Nucleus accumbens (tissue), 56 donors: Measurements from ENCODE around the gene AATF.

Experiments used
- DNase-seq, 56 donors: peaks; one replicate each; lab custom pipeline; 2025; lab: John Stamatoyannopoulos, UW

Gene AATF

DNA sequence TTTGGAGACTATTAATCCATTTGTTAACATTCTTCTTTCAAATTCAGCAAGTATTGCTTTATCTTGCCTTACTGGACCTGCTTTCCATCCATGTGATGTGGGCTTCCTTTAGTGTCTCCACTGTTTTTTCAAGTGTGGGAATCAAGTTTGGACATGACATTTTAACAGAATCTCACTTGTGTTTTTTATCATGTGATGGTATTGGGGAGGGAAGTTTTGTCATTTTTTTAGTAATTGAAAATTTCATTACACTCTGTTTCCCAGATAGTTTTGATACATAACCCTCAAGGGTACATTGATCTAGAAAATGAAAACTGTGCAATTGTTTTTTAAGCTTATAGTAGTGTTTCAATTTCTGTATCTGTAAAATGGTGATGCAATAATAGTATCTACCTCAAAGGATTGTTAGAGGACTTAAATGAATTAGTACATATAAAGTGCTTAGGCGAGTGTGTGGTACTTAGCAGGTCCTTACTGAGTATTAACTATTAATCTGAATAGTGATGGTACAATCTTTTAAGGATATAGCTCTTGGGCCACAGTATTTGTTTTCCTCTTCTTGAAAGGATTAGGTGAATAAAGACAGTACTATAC, 27.3 kb downstream of the AATF start:
- no peak for DNase-seq

GRCh38 chr17:36977066-36977465, 28.3 kb downstream of the AATF start:
- no peak for DNase-seq

GRCh38 chr17:36977568-36977967, 28.8 kb downstream of the AATF start:
- no peak for DNase-seq

GRCh38 chr17:36978810-36979564, 30.2 kb downstream of the AATF start:
- no peak for DNase-seq

- no peak for DNase-seq
Measured at GRCh38 chr17:36979565-36979941, 30.8 kb downstream of the AATF start.

GRCh38 chr17:36980280-36980761, 31.6 kb downstream of the AATF start:
- no peak for DNase-seq

GRCh38 chr17:36983618-36984017, 34.9 kb downstream of the AATF start:
- DNase-seq, result no peak

DNA sequence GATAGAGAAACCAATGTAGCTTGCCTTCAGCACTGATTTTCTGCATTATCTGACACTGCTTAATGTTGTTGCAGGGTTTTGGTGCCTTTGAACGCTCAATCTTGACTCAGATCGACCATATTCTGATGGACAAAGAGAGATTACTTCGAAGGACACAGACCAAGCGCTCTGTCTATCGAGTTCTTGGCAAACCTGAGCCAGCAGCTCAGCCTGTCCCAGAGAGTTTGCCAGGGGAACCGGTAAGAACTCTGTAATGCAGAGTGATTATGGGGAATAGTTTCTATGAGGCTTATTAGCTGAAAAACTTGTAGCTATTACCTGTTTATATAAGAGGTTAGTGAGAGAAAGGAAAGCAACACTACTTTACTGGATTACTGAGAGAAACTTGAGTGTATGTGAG, 40.4 kb downstream of the AATF start:
- no peak for DNase-seq

GRCh38 chr17:36992701-36993100, 43.9 kb downstream of the AATF start:
- no peak for DNase-seq

- no peak for DNase-seq
Measured at GRCh38 chr17:36993227-36993626, 44.5 kb downstream of the AATF start.

DNA sequence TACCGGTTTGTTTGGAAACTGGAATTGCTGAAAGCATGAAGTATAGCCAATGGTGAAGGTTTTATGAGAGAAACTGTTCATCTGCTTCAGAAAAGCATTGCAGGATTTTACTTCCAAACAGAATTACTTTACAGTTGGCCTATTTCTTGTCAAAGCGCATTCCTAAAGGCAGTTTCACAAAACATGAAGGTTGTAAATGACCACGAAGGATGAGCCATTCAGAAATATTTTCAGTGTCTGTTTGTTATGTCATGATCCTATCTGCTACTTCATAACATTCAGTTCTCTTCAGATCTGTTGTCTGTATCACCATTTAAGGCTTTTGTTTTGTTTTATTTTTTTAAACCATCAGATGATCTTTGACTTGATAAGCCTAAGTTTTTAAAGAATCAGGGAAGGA, 45.7 kb downstream of the AATF start:
- DNase-seq, result no peak

GRCh38 chr17:36999471-36999870, 50.7 kb downstream of the AATF start:
- no peak for DNase-seq

DNA sequence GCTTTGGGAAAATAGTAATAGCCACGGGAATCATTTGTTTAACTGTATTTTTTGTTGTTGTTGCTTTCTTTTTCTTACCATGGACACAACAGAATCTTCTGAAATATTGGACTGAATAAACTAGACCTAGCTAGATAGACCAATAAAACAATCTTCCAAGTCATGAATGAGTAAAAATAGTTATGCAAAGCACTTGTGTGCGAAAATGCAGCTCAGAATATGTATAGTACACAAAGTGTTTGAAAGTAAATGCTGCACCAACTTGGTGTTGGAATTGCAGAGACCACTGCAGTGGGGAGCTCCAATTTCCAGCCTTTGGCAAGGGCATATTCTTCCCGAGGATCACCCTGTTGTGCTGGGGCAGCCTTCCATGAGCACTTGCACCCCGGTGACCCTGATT, 68.0 kb downstream of the AATF start:
- no peak for DNase-seq

- no peak for DNase-seq
Measured at GRCh38 chr17:37017404-37017803, 68.7 kb downstream of the AATF start.

DNA sequence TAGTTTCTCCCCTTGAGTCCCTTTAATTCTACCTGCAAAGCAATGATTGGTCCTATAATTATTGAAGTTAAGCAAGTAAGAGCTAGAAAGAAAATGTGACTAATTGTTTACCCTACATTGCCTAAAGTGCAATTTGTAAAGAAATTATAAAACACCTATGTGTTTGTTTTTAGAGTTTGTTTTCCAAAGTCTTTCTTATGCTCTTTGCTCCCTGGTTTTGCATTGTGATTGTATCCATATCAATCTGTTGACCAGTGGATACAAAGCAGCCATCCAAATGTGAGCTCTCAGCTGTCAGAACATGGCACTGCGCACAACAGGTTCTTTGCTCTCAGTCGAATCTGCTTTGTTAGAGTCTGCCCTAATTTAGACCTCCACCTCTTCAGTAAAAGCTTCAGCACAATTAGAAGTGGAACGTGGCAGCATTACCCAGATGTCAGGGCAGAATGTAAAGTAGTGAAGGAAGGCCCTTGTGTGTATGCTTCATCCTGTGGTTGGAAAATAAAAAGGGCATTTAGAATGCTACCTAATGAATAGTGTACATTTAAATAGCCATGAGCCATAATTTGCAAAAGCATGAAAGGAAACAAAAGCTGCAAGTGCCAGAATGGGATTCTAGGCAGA, 70.5 kb downstream of the AATF start:
- DNase-seq, result peak in 1 of 56 donors; percentile 3

DNA sequence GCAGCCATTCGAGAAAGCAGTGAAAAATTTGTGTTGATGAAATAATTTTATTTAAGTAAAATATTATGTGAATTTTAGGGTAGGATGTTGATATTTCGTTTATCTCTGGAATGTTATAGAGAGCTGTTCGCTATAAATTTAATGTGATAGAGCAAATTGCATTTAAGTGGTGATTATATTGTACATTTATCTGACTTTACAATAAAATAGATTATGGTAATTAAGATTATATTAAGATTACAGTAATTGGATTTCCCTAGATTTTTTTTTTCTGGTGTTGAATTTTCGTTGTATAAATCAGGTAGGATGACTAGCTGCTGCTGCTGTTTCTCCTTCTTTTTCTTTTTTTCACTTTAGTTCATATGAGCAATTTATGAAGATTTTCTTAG, 71.0 kb downstream of the AATF start:
- DNase-seq, result no peak

DNA sequence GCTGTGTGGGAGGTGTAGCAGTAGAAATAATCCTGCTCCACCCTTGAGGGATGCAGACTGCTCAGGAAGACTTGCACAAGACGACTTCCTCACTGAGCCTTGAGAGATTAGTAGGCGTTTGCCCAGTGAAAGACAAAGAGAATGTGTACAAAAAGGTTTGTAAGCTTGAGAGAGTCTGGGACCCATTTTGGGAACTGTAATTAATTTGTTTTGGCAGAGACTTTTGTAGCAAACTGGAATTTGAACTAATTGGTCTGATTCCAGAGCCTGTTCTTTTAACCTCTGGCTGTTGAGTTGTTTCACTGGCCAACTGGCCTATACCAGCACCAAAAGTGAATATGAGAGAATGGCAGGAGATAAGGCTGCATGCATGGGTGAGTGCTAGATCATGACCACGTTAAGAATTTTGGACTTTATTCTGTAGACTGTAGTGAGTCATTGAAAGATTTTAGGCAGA, 75.5 kb downstream of the AATF start:
- DNase-seq, result peak in 1 of 56 donors; percentile 3

- DNase-seq, result no peak
Measured at GRCh38 chr17:37025238-37025637, 76.5 kb downstream of the AATF start.

- no peak for DNase-seq
Measured at GRCh38 chr17:37025847-37026530, 77.2 kb downstream of the AATF start.

DNA sequence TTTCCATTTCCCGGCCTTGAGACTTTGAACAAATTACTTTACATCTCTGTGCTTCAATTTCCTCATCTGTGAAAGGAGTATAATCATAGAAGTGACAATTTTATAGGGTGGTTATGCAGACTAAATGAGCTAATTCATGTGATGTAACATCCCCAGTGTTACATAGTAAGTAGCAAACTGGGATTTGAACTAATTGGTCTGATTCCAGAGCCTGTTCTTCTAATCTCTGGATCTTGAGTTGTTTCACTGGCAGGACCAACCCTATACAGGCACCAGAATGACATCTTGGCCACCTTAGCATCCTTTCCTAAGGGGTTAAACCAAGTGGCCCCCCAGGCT, 77.7 kb downstream of the AATF start:
- no peak for DNase-seq

- no peak for DNase-seq
Measured at GRCh38 chr17:37028040-37028439, 79.3 kb downstream of the AATF start.
